HG03565 (cell line): ENCODE measurements around the gene EMC9.
A peak's percentile ranks its signal among the peaks of the same experiment; 100 is the strongest.

Experiments
- ATAC-seq: cut with Tn5 transposase; IDR thresholded peaks from one replicate; pipeline ENCODE4 v1.9.1; 2021; ENCODE audit warnings: mild to moderate bottlenecking, moderate library complexity; ENCODE audit not compliant: unreplicated experiment

The EMC9 gene

GRCh38 chr14:24177891-24178290 is 36.5 kb upstream of the EMC9 start:
- ATAC-seq = no peak

GRCh38 chr14:24177041-24177825 is 35.8 kb upstream of the EMC9 start:
- no peak for ATAC-seq

GRCh38 chr14:24176599-24176998 is 35.2 kb upstream of the EMC9 start:
- no peak for ATAC-seq

GRCh38 chr14:24172871-24173281 is 31.5 kb upstream of the EMC9 start:
- ATAC-seq = no peak

- no peak for ATAC-seq
Observed at GRCh38 chr14:24172261-24172860, 31.0 kb upstream of the EMC9 start.

GRCh38 chr14:24171422-24172260 is 30.2 kb upstream of the EMC9 start, which contains the start of gene REC8:
REC8 (plus strand) TSS chr14:24172080; CDS start chr14:24172553, 473 bp downstream.
- ATAC-seq = peak; percentile 67

GRCh38 chr14:24167469-24168114 is 26.2 kb upstream of the EMC9 start:
- ATAC-seq = no peak

GRCh38 chr14:24165785-24166184 is 24.4 kb upstream of the EMC9 start:
- no peak for ATAC-seq

GRCh38 chr14:24164518-24164991 is 23.2 kb upstream of the EMC9 start:
- ATAC-seq = no peak

- no peak for ATAC-seq
Observed at GRCh38 chr14:24162093-24162492, 20.7 kb upstream of the EMC9 start.

GRCh38 chr14:24160850-24161804 is 19.7 kb upstream of the EMC9 start, which contains the start of gene IRF9:
IRF9 (plus strand) TSS chr14:24161265; CDS start chr14:24162145, 880 bp downstream.
- ATAC-seq = peak; percentile 77

- ATAC-seq = no peak
Observed at GRCh38 chr14:24160499-24160849, 19.1 kb upstream of the EMC9 start.

GRCh38 chr14:24159777-24160498 is 18.5 kb upstream of the EMC9 start:
- ATAC-seq = no peak

GRCh38 chr14:24157331-24157730 is 15.9 kb upstream of the EMC9 start:
- ATAC-seq = no peak

GRCh38 chr14:24156840-24157239 is 15.4 kb upstream of the EMC9 start:
- no peak for ATAC-seq

GRCh38 chr14:24155100-24155499 is 13.7 kb upstream of the EMC9 start:
- no peak for ATAC-seq

GRCh38 chr14:24151404-24152080 is 10.2 kb upstream of the EMC9 start:
- no peak for ATAC-seq

GRCh38 chr14:24150993-24151392 is 9.6 kb upstream of the EMC9 start:
- ATAC-seq = no peak

GRCh38 chr14:24150567-24150966 is 9.2 kb upstream of the EMC9 start:
- no peak for ATAC-seq
